AG08396 (cell line): ENCODE measurements around the gene CSNK2A1.

Experiments
- DNase-seq: peaks from one replicate; pipeline ENCODE4 v3.0.0; 2012; ENCODE audit warnings: low spot score, mixed read lengths

The CSNK2A1 gene

DNA sequence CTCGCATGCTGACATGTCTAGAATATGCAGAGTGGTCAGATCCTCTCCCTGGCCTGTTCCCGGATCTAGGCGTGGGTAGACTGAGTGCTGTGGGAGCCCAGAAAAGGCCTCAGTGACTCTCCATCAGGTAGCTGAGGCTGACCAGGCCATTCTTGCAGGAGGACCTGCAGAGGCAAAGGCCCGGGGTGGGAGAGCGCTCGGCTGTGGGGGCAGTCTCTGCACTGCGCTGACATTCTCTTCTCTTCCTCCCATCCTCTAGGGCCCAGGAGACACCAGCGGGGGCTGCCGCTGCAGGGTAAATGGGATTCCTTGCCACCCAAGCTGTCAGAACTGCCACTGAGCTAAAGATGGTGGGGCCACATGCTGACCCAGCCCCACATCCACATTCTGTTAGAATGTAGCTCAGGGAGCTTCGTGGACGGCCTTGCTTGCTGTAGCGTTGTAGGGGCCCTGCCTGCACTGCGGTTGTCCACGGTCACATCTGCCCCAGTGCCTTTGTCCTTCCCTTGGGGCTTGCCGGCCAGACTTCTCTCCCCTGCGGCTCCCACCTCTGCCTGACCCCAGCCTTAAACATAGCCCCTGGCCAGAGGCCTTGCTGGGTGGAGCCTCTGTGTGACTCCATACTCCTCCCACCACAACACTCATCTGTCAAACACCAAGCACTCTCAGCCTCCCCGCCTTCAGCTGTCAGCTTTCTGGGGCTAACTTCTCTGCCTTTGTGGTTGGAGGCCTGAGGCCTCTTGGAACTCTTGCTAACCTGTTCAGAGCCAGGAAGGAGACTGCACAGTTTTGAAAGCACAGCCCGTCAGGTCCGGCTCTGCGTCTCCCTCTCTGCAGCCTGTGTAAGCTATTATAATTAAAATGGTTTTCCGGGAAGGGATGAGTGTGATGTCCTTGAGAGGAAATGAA is 113.2 kb downstream of the CSNK2A1 start:
- DNase-seq: no peak

DNA sequence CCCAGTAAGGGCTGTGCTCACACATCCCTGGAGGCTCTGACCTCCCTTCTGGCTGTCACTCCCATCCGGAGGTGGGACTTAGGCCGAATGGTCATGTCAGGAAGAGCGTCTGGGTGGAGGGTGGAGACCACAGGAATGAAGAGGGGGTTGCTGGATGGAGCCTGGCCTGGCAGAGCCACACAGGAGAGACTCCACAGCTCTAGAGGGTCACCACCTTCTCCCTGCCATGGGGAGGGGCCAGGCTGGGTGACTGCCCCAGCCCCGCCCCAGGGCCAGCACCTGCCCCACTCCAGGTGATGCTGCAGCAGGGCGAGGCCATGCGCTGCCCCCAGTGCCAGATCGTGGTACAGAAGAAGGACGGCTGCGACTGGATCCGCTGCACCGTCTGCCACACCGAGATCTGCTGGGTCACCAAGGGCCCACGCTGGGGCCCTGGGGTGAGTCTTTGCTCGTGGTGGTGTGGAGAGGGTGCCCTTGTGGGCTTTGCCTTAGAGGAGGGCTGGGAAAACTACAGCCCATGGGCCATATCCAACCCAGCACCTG is 114.9 kb downstream of the CSNK2A1 start:
- DNase-seq: no peak

DNA sequence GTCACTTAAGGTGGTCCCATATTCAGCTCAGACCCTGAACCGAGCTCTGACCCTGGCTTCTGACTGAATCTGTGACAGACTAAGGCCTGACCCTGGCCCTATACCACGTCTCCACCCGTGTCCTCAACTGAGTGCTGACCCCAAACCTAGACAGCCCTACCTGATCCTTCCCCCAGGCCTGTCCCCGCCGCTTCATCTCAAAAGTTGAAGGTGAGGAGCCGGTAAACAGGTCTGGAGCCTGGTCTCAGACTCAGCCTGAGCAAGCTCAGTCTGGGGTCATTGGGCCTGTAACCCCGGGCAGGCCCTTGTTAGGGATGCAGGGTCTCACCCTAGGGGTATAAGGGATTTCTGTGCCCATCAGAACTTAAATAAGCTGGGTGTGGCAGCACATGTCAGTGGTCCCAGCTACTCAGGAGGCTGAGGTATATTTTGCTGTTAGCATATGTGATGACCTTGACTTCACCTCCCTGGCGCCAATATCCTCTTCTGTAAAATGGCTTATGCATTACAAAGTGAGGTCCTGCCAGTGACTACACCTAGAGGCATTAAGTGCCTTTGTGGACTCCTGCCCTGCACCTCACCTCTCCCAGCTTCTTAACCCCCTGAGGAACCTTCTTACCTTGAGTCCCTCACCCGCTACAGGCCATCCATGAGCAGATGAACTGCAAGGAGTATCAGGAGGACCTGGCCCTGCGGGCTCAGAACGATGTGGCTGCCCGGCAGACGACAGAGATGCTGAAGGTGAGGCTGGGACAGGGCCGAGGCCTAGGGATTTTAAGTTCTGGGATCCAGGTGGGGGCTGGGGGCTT is 115.5 kb downstream of the CSNK2A1 start:
- DNase-seq: no peak

DNA sequence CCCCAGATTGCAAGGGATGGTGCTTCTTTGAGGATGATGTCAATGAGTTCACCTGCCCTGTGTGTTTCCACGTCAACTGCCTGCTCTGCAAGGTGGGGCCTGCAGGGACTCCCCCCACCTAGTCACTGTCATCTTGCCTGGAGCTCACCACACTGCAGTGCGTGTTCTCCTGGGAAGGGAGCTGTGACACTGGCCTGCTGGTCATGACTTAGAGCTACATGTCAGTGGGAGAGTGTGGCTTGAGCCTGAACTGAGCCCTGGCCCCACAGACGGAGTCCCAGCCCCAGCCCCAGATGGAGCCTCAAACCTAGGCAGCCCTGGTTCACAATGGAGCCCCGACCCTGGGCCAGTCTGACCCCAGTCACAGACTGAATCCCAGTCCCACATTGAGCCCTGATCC is 116.2 kb downstream of the CSNK2A1 start:
- DNase-seq: no peak

DNA sequence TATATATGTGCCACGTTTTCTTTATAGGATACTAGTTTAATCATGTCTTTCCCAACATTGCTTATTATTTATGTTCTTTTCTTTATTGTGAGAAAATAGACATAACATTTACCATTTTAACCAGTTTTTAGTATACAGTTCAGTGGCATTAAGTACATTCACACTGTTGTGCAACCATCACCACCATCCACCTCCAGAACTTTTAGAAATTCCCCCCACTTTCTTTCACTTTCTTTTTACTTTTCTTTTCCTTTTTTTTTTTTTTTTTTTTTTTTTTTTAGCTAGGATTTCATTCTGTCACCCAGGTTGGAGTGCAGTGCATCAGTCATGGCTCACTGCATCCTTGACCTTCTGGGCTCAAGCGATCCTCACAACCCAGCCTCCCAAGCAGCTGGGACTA is 117.0 kb downstream of the CSNK2A1 start:
- DNase-seq: no peak
